SHP77 (cell line): ENCODE results near the gene NMB.
"Not testable (repeated sequence)": the region's sequence is repeated elsewhere in the genome, so short reads cannot be mapped to it uniquely, and the experiment has no call there.

Experiments
- DNase-seq, 2 experiments: peaks; one replicate each; lab custom pipeline; 2025; lab: John Stamatoyannopoulos, UW

NMB gene

GRCh38 chr15:84654689-84655453, 3.1 kb downstream of the NMB start:
- DNase-seq, result peak; percentile 74 to 78

GRCh38 chr15:84653910-84654688, 3.9 kb downstream of the NMB start, which contains the start of gene WDR73:
WDR73 (minus strand) TSS chr15:84654283; CDS start chr15:84654274, 9 bp downstream.
- peak; percentile 86 to 92 for DNase-seq

- no peak for DNase-seq
These were observed 4.5 kb downstream of the NMB start for GRCh38 chr15:84653584-84653909.

- DNase-seq, result no peak
These were observed 8.3 kb downstream of the NMB start for GRCh38 chr15:84649706-84650105.

DNA sequence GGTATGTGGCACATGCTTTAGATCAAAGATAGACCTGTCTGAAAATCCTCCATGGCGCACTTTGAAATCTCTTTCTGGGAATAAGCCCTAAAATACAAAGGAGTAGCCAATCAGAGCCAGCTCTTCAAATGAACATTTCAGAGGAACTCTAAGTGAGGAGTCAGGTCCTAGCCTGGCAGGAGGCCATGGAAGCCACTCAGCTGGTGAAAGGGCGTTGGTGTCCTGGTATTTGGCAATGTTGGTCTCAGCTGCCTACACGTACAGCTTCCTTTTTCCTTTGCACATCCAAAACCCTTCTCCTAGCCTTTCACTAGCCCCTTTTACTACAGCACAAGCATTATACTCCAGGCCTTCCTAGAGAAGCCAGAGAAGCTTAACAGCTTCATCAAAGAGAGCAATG, 9.5 kb downstream of the NMB start:
- DNase-seq, result no peak

DNA sequence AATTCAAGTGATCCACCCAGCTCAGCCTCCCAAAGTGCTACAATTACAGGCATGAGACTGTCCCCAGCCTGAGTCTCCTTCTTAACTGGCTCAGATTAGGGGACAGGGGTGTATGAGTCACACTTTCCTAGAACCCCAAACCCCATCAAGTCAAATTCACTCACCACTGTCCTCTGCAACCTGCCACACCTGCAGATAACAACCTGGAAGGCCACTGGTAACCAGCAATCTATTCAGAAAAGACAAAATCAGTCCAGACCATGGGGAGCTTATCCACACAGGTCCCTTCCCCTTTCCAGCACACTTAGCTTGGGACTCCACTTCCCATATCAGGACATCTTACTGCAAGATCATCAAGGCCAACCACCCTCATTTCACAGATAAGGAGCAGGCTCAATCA, 10.3 kb downstream of the NMB start:
- DNase-seq, result no peak

- DNase-seq, result no peak
These were observed 12.0 kb downstream of the NMB start for GRCh38 chr15:84645997-84646396.

DNA sequence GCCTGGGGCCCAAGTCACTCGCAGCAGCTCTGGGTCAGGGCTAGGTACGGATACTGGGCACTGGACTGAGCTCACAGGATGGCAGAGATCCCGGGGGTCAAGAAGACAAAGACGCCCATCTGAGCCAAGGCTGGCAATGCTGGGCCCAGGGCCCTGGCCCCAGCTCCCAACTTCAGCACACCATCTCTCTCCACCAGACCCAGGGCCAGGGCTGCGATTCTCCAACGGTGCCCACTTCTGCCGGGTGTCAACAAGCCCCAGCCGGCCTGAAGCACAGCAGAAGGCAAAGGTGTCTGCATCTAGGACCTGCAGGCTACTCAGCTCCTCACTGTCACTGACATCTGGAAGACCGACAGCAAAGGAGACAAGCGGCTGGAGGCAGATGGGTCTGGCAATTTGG, 12.5 kb downstream of the NMB start:
- no peak for DNase-seq

- no peak for DNase-seq
These were observed 14.2 kb downstream of the NMB start for GRCh38 chr15:84643838-84644237.

GRCh38 chr15:84642640-84643039, 15.4 kb downstream of the NMB start:
- DNase-seq, result not testable (repeated sequence)

GRCh38 chr15:84641871-84642270, 16.1 kb downstream of the NMB start:
- DNase-seq, result not testable (repeated sequence)

DNA sequence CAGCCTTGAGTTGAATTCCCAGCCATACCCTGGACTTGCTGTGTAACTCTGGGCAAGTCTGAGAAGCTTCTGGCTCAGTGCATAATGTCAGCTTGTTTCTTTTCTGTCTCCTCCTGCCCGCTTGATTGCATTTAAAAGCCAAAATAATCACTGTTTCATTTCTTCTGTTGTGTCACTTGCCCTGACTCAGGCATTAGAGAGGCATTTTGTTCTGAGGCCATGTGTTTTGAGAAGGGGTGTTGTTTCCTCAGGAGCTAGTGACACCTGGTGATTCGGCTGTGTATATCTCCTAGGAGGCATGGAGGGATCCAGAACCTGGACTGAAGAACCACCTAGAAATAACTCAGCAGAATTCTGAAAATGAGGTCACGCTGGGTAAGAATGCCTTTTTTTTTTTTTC, 19.9 kb downstream of the NMB start:
- peak in 1 of 2 experiments; percentile 9 for DNase-seq

DNA sequence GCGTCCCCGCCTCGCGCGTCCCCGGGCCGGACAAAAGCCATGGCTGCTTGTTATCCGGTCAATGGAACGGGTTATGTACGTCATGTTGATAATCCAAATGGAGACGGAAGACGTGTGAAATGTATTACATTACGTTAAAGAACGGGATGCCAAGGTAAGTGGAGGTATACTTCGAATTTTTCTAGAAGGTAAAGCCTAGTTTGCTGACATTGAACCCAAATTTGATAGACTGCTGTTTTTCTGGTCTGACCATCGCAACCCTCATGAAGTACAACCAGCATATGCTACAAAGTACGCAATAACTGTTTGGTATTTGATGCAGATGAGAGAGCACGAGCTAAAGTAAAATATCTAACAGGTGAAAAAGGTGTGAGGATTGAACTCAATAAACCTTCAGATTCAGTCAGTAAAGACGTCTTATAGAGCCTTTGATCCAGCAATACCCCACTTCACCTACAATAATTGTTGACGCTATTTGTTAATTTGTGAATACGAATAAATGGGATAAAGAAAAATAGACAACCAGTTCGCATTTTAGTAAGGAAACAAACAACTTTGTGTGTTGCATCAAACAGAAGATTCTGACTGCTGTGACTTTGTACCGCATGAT, 23.7 kb downstream of the NMB start:
- no peak for DNase-seq

DNA sequence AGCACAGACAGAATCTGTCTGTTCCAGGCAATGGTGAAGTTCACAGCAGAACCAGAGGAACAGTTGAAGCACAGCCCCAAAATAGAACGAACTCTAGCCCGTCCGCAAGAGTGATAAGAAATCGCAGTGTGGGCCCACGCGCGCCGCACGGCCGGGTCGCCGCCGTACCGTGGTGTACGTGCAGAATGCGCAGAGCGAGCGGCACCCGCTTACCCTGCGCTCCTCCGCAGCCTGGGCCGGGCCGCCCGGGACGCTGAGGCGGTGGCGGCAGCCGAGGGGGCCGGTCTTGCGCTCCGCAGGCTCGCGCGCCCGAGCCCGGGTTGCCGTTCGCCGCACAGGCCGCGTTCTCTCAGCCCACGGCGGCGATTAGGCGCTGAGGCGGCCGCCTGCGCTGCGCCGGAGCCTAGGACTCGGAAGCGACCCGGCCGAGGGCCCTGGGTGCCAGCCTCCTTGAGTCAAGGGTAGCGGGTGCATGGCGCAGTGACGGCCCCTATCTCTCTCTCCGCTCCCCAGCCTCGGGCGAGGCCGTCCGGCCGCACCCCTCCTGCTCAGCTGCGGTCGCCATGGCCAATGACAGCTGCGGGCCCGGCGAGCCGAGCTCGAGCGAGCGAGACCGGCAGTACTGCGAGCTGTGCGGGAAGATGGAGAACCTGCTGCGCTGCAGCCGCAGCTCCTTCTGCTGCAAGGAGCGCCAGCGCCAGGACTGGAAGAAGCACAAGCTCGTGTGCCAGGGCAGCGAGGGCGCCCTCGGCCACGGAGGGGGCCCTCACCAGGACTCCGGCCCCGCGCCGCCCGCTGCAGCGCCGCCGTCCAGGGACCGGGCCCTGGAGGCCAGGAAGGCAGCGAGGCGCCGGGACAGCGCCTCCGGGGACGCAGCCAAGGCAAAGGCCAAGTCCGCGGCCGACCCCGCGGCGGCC, 24.4 kb downstream of the NMB start:
- peak in 1 of 2 experiments; percentile 23 for DNase-seq

GRCh38 chr15:84631706-84632272, 26.2 kb downstream of the NMB start:
- DNase-seq, result peak in 1 of 2 experiments; percentile 33

- DNase-seq, result no peak
These were observed 29.0 kb downstream of the NMB start for GRCh38 chr15:84629033-84629432.

GRCh38 chr15:84625123-84625522, 32.9 kb downstream of the NMB start:
- no peak for DNase-seq

- DNase-seq, result no peak
These were observed 33.6 kb downstream of the NMB start for GRCh38 chr15:84624359-84624758.

DNA sequence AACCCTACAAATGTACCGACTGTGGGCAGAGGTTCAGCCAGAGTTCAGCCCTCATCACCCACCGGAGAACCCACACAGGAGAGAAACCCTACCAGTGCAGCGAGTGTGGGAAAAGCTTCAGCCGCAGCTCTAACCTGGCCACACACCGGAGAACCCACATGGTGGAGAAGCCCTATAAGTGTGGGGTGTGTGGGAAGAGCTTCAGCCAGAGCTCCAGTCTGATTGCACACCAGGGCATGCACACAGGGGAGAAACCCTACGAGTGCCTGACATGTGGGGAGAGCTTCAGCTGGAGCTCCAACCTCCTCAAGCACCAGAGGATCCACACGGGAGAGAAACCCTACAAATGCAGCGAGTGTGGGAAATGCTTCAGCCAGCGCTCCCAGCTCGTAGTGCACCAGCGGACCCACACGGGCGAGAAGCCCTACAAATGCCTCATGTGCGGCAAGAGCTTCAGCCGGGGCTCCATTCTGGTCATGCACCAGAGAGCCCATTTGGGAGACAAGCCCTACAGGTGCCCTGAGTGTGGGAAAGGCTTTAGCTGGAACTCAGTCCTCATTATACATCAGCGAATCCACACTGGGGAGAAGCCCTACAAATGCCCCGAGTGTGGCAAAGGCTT, 36.5 kb downstream of the NMB start:
- DNase-seq, result no peak

- no peak for DNase-seq
These were observed 37.4 kb downstream of the NMB start for GRCh38 chr15:84620626-84621025.

DNA sequence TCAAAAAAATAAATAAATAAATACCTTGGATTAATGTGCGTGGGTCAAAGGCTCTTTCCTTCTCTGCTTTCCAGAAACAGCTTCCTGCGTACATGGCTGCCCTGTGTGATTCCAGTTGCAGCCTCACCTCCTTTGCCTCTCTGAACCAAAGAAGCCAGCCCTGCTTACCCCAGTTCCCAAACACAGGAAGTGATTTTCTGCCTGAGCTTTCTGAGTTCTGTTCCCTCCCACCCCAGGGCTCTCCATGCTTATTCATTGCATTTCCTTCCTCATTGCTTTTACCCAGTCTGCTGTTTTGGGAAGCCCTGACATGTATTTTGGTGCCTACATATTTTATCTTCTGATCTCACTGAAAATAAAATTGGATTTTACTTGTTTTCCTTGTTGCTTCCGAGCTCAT, 41.8 kb downstream of the NMB start:
- DNase-seq, result no peak
